Fibroblast of gingiva (primary cell): ENCODE data around the gene PFKM.

Source experiments
- DNase-seq: peaks from one replicate; pipeline ENCODE4 v3.0.0-alpha.2; 2011; ENCODE audit warnings: low read depth

PFKM gene

DNA sequence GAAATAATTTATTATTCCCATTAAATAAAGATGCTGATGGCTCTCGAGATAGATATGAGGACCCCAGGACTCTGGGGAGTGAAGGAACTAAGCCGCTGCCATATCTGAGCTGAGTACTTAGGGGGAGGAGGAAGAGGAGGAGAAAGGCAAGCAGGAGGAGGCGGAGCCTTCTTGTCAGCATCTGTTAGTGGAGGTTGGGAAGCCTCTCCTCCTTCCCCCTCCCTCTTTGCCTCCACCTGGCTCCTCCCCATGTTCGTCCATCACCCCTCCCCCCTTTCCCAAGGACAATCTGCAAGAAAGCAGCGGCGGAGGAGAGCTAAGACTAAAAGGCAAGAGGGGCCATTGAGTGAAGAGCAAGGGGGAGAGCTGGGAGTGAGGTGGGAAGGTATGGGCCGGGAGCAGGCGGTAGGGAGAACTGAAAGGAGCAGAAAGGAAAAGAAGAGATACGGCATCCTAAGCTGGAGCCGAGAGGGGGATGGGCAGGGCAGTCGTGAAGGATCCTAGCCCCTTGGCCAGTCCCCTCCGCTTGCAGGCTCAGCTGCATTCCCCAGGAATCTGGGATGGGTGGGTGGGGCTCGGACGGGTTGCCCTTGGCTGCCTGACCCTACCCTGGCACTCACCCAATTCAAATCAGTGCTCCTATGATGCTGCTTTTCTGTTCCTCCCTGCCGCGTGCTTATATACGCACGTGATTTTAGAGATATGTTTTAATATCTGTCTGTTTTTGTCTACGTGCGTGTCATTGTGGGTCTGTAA is at the start of gene PFKM:
TSS of gene PFKM (plus strand) at position 287 of the 756 bp plus-strand sequence. CDS start 3,411 bp downstream, outside the sequence.
- DNase-seq = peak; percentile 89

DNA sequence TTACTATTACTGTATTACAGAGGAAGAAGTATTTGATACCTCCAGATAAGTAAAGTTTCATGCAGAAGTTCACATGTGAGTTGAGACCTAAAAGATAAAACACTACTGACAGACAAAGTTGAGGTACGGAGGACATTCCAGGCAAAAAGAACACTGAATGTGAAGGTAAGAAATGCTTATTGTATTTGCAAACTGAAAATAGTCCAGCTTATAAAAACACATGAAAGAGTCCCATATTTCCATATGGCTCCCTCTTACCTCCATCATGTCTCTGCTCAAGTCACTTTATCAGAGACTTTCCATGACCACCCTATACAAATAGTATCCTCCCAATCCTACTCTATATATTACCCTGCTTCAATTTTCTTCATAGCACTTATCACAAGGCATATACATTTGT is 49.1 kb upstream of the PFKM start:
- DNase-seq = no peak

DNA sequence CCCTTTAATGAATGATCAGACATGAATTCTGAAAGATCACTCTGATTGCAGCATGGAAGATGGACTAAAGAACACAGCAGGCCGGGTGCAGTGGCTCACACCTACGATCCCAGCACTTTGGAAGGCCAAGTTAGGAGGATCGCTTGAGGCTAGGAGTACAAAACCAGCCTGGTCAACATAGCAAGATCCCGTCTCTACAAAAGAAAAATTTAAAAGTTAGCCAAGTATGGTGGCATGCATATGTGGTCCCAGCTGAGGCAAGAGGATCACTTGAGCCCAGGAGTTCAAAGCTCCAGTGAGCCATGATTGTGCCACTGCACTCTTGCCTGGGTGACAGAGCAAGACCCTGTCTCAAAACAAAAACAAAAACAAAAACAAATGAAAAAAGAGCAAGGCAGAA is 48.4 kb upstream of the PFKM start:
- no peak for DNase-seq

DNA sequence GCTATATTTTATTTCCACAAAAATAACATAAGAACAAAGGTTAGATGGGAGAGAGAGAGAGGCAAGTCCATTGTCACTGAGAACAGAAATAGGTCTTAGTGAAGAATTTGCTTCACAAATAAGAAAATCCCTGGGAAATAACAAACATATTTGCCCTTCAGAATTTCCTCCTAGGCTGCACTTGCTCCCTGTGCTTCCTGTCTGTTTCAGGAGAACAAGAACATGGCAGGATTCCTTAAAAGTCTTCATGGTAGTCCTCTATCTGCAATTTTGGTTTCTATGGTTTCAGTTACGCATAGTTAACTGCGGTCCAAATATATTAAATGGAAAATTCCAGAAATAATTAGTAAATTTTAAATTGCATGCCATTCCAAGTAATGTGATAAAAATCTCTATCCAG is 47.4 kb upstream of the PFKM start:
- no peak for DNase-seq

DNA sequence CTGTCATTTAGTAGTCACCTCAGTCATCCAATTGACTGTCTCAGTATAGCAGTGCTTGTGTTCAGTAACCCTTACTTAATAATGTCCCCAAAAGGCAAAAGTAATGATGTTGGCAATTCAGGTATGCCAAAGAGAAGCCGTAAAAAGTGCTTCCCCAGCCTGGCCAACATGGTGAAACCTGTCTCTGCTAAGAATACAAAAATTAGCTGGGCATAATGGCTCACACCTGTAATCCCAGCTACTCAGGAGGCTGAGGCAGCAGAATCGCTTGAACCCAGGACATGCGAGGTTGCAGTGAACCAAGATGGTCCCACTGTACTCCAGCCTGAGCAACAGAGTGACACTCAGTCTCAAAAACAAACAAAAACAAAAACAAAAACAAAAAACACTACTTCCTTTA is 46.9 kb upstream of the PFKM start:
- no peak for DNase-seq

DNA sequence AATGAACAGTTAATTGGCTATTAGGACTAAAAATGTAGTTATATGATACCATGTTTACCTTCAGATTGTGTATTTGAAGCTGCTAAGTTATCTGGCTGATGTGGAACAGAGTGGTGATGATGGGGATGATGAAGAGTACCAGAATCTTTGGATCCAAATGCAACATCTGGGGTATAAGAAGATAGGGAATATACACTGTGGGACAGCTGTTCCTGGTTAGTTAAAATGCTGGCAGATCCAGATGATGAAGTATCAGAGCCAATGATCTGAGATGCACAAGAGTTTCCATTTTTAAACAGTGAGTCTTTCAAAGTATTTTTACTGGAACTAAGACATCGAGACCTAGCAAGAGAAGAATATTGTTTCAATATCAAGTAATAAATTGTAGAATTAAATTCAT is 44.9 kb upstream of the PFKM start:
- no peak for DNase-seq

DNA sequence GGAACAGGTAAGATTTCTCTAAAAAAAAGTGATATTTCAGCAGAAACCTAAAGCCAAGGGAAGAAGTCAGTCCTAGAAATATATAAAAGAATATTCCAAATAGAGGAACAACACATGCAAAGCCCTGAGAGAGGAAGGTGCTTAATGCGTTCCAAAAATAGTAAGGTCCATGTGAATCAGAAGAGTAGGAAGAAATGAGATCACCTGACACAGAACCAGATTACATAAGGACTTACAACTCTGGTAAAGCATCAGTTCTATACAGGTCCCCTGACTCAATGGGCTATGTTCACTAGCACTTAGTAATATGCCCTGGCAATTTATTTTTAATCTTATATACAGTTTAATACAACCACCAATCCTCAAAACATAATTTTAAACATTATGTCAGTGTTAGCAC is 43.3 kb upstream of the PFKM start:
- no peak for DNase-seq

DNA sequence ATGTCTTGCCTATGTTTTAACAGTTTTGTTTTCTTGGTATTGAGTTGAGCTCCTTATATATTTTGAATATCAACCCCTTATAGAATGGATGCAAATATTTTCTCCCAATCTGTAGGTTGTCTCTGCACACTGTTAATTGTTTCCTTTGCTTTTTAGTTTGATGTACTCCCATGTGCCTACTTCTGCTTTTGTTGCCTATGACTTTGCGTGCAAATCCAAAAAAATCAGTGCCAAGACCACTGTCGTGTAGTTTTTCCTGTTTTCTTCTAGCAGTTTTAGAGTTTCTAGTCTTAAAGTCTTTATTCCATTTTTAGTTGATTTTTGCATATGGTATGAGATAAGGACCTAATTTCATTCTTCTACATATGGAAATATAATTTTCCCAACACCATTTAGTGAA is 42.1 kb upstream of the PFKM start:
- DNase-seq = no peak

DNA sequence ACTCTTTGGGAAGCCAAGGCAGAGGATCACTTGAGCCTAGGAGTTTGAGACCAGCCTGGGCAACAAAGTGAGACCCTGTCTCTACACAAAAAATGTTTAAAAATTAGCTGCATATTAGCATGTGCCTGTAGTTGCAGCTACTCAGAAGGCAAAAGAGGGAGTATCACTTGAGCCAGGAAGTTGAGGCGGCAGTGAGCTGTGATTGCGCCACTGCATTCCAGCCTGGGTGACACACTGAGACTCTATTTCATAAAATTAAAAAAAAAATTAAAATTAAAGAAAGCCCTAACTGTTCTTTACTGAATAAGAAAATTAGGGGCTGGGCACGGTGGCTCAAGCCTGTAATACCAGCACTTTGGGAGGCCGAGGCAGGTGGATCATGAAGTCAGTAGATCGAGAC is 40.3 kb upstream of the PFKM start:
- DNase-seq = peak; percentile 65

DNA sequence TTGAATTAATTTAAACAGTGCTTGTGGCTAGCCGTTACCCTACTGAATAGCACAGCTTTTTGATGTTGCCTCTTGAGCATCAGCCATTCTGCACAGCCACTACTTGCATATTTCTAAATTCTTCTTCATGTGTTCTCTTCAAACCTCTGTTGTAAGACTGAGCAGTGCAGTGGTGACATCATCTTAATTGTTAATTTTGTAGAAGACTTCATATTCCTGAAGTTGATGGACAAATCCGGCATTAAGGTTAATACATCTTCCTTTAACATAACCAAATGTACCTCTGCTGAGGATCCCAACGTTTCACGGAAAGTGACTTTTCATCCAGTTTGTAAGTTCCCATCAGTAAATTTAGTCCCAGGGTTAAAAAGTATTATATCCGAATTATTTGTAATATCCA is 38.9 kb upstream of the PFKM start:
- no peak for DNase-seq

DNA sequence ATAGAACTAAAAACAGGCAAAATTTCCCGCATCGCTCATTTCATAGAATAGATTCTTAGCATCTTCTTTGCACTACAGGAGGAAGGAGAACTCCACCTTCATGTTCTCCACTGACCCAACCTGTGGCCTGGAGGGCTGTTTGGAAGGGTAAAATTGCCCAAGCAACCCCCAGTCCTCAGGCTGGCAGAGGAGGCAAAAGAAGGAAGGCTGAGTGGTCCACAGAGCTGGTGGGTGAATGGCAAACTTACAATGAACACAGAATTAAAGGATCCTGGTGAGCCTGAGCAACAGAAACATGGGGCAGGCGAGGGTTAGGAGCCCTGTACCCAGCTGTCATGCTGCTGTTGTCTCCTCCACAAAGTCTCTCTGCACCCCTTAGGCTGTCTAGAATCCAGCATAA is 38.3 kb upstream of the PFKM start:
- no peak for DNase-seq

DNA sequence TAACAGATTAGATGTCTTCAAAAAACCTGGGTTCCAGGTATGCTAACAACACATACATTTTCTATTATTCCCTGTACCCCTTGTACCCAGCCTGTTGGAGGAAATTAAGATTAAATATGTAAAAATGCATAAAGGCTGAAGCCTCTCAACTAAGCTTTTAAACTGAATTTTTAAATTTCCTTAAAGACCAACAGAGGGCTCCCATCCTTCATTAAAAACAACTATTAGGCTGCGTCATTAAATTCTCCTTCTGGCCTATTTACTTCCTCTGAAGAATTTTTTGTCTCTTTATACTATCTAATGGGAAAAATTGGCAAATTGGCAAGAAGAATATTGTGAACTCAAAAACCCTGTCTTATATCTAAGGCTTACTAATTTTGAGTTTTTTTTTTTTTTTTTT is 35.1 kb upstream of the PFKM start:
- DNase-seq = peak; percentile 10

DNA sequence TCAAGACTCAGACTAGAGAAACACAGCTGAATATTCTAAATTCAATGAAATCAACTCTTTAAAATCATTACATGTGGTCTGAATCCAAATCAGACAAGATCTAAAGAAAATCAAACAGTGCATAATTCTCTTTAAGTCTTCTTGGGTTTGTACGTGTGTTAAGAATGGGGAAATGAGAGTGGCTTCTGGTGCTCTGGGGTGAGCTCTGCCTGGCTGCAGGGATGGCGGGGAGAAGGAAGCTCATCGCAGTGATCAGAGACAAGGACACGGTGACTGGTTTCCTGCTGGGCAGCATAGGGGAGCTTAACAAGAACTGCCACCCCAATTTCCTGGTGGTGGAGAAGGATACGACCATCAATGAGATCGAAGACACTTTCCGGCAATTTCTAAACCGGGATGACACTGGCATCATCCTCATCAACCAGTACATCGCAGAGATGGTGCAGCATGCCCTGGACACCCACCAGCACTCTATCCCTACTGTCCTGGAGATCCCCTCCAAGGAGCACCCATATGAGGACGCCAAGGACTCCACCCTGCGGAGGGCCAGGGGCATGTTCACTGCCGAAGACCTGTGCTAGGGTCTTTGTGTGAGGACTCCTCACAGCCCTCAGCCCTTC is 34.2 kb upstream of the PFKM start:
- no peak for DNase-seq

DNA sequence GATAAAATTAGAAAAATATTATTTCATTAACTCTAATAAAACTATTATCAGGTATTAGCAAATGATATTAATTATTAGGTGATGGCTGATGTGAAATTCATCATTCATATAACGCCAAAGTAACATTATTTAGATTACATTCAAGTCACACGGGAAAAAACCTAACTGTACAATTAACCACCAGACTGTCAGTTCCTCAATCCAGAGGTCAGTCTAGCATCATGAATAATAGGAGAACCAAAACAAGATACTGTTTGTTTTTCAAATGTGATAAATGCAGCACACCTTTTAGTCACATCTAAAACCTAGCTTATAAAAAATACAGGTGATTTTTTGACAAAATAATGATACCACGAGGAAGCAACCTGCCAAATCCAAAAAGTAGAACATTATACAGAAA is 32.8 kb upstream of the PFKM start:
- DNase-seq = no peak

DNA sequence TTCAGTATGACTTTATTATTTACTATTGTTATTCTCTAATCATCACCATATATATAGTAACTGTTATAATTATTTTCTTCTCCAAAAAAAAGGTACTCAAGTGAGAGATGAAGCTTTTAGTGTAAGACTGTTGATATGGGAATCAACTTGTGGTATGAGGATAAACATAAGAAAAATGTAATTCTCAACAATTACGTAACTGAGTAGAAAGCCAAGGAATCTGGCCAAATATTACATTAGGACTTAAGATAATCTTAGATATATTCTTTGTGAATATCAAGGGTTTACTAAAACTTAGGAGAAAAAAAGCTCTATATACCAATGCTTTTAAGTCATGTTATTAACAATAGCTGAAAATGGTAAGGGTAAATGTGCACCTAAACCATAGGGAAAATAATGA is 26.6 kb upstream of the PFKM start:
- DNase-seq = peak; percentile 41

DNA sequence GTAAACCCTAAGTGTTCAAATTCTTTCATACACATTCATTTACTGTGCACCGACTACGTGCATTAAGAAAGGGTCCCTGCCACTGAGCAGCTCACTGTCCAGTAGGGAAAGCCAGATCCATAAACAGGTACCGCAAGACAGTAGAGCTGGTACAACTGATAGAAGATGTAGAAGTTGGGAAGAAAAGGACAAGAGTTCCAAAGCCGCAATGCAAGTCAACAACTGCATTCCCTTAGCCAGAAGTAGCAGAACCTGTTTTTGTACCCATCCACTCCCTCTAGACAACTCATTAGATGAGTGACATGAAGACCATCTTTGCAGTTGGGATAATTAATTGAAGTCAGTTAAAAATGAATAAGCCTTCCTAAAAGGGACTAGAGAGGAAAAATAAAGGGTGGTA is 14.6 kb upstream of the PFKM start:
- DNase-seq = no peak

DNA sequence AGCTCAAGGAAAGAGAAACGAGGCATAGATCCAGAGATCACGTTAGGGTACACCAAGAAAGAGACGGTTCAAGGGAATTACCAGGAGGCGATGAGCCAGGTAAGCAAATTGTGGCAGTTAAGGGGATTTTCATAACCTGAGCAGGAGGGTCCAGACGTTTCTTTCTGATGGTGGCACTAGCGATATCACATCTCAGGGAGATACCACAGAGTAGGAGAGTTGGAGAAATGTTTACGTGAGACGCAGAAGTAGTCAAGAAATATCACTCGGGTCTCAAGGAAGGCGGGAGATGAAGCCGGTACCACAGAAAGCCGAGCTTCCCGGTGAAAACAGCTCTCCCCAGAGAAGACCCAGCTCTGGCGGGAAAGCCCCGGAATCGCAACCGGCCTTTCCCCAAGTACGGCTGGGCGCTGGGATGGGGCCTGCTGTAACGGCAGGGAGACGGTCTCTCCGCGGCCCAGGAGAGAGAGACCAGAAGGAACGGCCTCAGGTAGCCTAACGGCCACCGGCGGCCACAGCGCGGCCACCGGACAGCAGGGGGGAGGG is 13.8 kb upstream of the PFKM start:
- no peak for DNase-seq

DNA sequence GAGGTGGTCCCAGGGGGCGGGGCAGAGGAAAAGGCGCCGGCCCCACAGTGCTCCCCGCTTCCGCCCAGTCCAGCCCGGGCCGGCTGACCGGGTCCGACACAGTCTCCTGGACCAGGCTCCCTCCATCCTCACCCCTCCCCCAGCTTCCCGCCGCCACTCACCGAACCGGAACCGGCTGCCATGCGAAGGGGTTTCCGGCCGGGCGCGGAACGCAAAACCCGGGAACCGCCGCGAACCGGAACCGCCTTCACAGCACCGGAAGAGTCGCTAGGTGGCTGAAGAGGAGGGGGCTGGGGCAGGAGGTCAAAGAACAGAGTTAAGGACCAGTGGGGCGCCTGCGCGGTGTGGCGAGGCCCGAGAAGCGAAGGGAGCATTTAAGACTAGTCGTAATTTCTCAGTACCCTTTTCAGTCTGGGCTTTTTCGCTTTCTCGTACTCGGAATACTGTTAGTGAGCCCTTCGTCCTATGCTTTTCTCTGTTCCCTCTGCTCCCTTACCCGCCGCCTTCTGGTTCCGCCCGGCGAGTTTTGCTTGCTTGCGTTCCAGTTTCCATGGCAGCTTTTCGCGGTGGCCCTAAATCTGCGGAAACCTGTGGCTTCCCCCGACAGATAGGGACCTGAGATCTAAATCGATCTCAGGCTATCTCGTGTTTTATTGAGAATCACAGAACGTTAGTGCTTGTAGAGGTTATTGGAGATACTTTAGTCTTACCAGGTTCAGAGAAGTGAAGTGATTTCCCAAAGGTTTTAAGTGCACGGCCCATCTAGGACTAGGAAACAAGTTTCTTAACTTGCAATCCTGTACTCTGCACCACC is 13.1 kb upstream of the PFKM start, which contains the start of gene SENP1:
TSS of gene SENP1 (minus strand) at position 213 of the 814 bp plus-strand sequence. CDS start 4,607 bp downstream, outside the sequence.
- DNase-seq = peak; percentile 89

DNA sequence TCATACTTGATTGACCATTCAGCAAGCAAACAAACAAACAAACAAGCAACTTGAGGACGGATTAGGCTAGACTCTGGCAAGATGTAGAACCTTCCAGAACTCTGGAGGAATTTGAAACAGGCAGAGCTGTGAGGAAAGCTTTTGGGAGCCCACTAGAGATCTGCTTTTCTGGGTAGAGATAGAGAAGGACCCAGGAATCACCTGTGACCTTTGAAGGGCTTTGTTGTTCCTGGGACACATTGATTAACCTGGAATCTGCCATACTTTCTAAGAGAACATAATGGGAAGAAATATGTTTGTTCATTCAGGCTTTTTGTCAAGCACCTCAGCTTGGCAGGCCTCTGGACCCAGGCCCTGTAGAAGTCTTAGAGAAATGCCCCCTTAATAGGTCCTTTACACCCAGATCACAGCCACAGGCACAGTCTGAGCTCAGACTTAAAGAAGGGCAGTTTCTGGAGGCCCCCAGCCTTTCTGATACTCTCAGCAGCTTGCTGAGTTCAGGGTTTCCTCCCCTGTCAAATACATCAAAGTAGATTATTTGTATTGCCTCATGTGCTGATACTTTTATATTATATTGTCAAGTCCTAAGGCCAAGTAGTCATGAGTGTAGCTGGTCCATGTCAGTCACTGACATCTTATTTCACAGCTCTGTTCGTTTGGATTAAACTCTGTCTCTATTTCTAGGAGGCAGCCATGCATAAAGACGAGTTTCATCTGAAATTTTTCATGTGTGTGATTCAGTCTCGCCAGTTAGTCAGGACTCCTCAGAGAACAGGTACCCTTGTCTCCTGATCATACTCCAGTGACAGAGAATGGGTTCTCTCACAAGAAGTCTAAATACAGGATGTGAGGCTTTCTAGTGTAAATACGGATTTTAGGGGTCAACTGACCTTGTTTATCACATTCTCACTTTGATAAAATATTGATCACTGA is 12.2 kb upstream of the PFKM start:
- DNase-seq = no peak

DNA sequence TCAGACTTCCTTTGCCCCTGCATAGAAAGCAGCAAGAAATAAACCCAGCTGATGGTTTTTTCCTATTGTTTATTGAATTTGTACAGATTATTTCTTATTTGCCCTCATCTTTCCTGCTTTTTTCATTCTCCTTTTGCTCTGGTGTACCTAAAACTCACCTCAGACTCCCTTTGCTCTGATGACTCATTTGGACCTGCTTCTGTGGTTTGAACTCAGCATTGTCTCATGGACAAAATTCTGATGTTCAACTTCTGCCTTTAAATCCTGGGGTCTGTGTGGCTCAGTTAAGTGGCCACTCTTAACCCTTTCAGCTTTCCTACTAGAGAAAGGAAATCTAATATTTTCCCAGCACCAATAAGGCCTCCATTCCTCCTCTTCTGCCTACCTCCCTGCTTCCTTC is 9.7 kb upstream of the PFKM start:
- DNase-seq = no peak

DNA sequence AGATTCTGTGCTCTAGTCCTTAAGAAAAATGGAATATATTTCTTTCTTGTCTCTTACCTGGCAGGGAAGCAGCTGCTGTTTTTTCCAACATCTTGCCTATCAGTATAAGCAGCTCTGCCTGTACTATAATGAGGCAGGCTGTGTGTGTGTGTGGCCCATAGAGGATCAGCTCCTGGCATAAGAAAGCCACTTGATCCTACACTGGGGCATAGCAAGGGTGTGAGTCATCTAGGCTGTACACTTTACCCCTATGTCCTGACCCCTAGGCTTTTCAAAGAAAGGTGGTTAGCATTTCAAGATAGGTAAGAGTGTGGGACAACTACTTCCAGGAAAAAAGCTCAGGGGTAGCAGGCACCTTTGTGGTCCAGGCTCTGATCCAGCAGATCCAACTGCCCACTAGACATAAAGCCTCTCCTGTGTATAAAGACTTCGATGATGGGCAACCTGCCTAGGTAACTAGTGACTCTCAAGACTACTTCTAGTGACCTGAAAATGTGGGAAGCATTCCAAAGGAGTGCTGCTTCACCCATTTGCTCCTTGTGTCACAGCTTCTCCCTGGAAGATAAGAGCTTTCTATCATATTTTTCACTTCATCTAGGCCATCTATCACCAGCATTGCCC is 8.4 kb upstream of the PFKM start:
- DNase-seq = no peak
